Keratinocyte (primary cell): Measurements from ENCODE around the gene SCN2B. TPM values are rescaled to one million over a fixed set of nuclear protein-coding genes. Genes with fewer than 3 reads are reported as not detected.

ENCODE experiments used
- DNase-seq: peaks from one replicate; pipeline ENCODE4 v3.0.0-alpha.2; 2011; ENCODE audit warnings: low read depth, missing footprints, low spot score
- FAIRE-seq: peaks from 2 replicates; lab custom pipeline; 2011; peaks lifted over from hg19 to GRCh38; lab: Jason Lieb, UNC
- H2AFZ ChIP-seq: 2 replicates; pipeline ENCODE4 v1.6.0; 2012; ENCODE audit warnings: low read length, control low read depth, inconsistent platforms; ENCODE audit not compliant: control insufficient read depth
- H3K27ac ChIP-seq: 2 replicates; pipeline ENCODE4 v1.5.1; 2011; ENCODE audit warnings: low read length; ENCODE audit not compliant: control insufficient read depth, insufficient read depth
- H3K27me3 ChIP-seq: 3 replicates; pipeline ENCODE4 v1.6.0; 2011; ENCODE audit warnings: low read length; ENCODE audit not compliant: control insufficient read depth, insufficient read depth; ENCODE audit errors: extremely low read depth
- H3K36me3 ChIP-seq, 2 experiments: 2 replicates in 1 of 2; 3 replicates in 1 of 2; pipeline ENCODE4 v1.5.1; 2011; ENCODE audit warnings: low read length in 2 of 2, mild to moderate bottlenecking in 1 of 2; ENCODE audit not compliant: control insufficient read depth in 2 of 2, insufficient read depth in 2 of 2; ENCODE audit errors: extremely low read depth in 1 of 2
- H3K4me1 ChIP-seq: 3 replicates; pipeline ENCODE4 v1.5.1; 2011; ENCODE audit warnings: low read length; ENCODE audit not compliant: control insufficient read depth, insufficient read depth; ENCODE audit errors: extremely low read depth
- H3K4me2 ChIP-seq: 3 replicates; pipeline ENCODE4 v1.6.0; 2011; ENCODE audit warnings: low read depth, low read length; ENCODE audit not compliant: control insufficient read depth, insufficient read depth; ENCODE audit errors: extremely low read depth
- H3K4me3 ChIP-seq, 3 experiments: fragments of 200-600 bp in 1 of 3; sonication (generic) in 1 of 3; 2 replicates in 2 of 3; 3 replicates in 1 of 3; pipeline ENCODE4 v1.5.1; 2011 to 2016; ENCODE audit warnings: low read length in 3 of 3, mild to moderate bottlenecking in 3 of 3, control low read depth in 2 of 3, inconsistent platforms in 1 of 3, low read depth in 1 of 3, mixed read lengths in 1 of 3, mixed run types in 1 of 3, moderate library complexity in 1 of 3; ENCODE audit not compliant: control insufficient read depth in 2 of 3, insufficient read depth in 2 of 3; ENCODE audit errors: extremely low read depth in 1 of 3
- H3K79me2 ChIP-seq: 2 replicates; pipeline ENCODE4 v1.6.0; 2012; ENCODE audit warnings: low read length; ENCODE audit not compliant: control insufficient read depth, insufficient read depth
- H3K9ac ChIP-seq: 3 replicates; pipeline ENCODE4 v1.6.0; 2011; ENCODE audit warnings: low read length; ENCODE audit not compliant: control insufficient read depth, insufficient read depth; ENCODE audit errors: extremely low read depth
- H3K9me1 ChIP-seq: 3 replicates; pipeline ENCODE4 v1.6.0; 2011; ENCODE audit warnings: low read length; ENCODE audit not compliant: control insufficient read depth, insufficient read depth; ENCODE audit errors: extremely low read depth
- H3K9me3 ChIP-seq: 2 replicates; pipeline ENCODE4 v1.5.1; 2012; ENCODE audit warnings: low read depth, low read length; ENCODE audit not compliant: control insufficient read depth
- H4K20me1 ChIP-seq: 3 replicates; pipeline ENCODE4 v1.6.0; 2011; ENCODE audit warnings: low read length; ENCODE audit not compliant: control insufficient read depth, insufficient read depth; ENCODE audit errors: extremely low read depth
- EZH2 ChIP-seq: IDR thresholded peaks from one replicate; pipeline ENCODE4 v1.6.1; 2012; ENCODE audit warnings: inconsistent platforms, mild to moderate bottlenecking, low read length, moderate library complexity
- dilution Hi-C: fragments of 300-500 bp; cut with MboI; formaldehyde crosslinking; loops from one replicate; pipeline ENCODE4 v1.7.0; 2020; ENCODE audit warnings: low sequenced_read_pairs; ENCODE audit not compliant: extremely low pct_ligation_motif_present
- polyA plus RNA-seq, 5 experiments: library from polyadenylated mRNA; depleted of rRNA in 3 of 5; stranded (reverse) in 3 of 5; stranded (forward) in 1 of 5; unstranded in 1 of 5; fragments of >200 nt; gene quantifications; 1 replicate in 1 of 5; 2 replicates in 3 of 5; 3 replicates in 1 of 5; pipeline versions ENCODE4 v1.2.1 to v1.2.3, GENCODE V29; 2011 to 2012; ENCODE audit warnings: missing spikeins in 2 of 5, low read depth in 1 of 5, low replicate concordance in 1 of 5
- TF ChIP-seq, protein P1 (sequence below), 3 experiments: IDR thresholded peaks in 1 of 3; conservative IDR thresholded peaks in 1 of 3; optimal IDR thresholded peaks in 1 of 3; 2 replicates in 2 of 3; 3 replicates in 1 of 3; pipeline versions ENCODE3 to v1.5.1; 2011; ENCODE audit warnings: low read length in 3 of 3, mild to moderate bottlenecking in 3 of 3, moderate library complexity in 2 of 3, control low read depth in 1 of 3, inconsistent platforms in 1 of 3; ENCODE audit not compliant: insufficient read depth in 2 of 3; ENCODE audit errors: extremely low read depth in 1 of 3

Gene SCN2B
- polyA plus RNA-seq, 1 donor (not counting 4 experiments of a cell fraction or from before 2014, with no cell fraction given), result 0.56 TPM

- no peak for DNase-seq
- dilution Hi-C loops, result no loop called here
- H3K4me1 ChIP-seq, result peaks cover 4% of the 10 kb centered on the region
- no peak for FAIRE-seq
- H3K36me3 ChIP-seq, result no peaks in the 10 kb centered on the region
- no peak overlapping the region for H2AFZ ChIP-seq
- no peak overlapping the region for H3K4me3 ChIP-seq
- H3K9ac ChIP-seq, result no peak overlapping the region
- no peaks in the 10 kb centered on the region for H3K9me3 ChIP-seq
- no peaks in the 10 kb centered on the region for H3K9me1 ChIP-seq
- H3K27me3 ChIP-seq, result peaks cover 7% of the 10 kb centered on the region
- TF ChIP-seq, protein P1, sequence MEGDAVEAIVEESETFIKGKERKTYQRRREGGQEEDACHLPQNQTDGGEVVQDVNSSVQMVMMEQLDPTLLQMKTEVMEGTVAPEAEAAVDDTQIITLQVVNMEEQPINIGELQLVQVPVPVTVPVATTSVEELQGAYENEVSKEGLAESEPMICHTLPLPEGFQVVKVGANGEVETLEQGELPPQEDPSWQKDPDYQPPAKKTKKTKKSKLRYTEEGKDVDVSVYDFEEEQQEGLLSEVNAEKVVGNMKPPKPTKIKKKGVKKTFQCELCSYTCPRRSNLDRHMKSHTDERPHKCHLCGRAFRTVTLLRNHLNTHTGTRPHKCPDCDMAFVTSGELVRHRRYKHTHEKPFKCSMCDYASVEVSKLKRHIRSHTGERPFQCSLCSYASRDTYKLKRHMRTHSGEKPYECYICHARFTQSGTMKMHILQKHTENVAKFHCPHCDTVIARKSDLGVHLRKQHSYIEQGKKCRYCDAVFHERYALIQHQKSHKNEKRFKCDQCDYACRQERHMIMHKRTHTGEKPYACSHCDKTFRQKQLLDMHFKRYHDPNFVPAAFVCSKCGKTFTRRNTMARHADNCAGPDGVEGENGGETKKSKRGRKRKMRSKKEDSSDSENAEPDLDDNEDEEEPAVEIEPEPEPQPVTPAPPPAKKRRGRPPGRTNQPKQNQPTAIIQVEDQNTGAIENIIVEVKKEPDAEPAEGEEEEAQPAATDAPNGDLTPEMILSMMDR (optimal IDR thresholded peaks at IDR 0.05 in 1 of 3, IDR thresholded peaks at IDR 0.05 in 1 of 3, conservative IDR thresholded peaks at IDR 0.05 in 1 of 3; ENCODE audit: extremely low read depth in 1 of 3, insufficient read depth in 2 of 3, low read length in 3 of 3), result no peak
- no peak for TF ChIP-seq EZH2
- no peak overlapping the region for H3K4me2 ChIP-seq
- no peak overlapping the region for H3K27ac ChIP-seq
- H4K20me1 ChIP-seq, result no peaks in the 10 kb centered on the region
- H3K79me2 ChIP-seq, result no peaks in the 10 kb centered on the region
Observed at GRCh38 chr11:118213201-118213600, 36.8 kb upstream of the SCN2B start.

DNA sequence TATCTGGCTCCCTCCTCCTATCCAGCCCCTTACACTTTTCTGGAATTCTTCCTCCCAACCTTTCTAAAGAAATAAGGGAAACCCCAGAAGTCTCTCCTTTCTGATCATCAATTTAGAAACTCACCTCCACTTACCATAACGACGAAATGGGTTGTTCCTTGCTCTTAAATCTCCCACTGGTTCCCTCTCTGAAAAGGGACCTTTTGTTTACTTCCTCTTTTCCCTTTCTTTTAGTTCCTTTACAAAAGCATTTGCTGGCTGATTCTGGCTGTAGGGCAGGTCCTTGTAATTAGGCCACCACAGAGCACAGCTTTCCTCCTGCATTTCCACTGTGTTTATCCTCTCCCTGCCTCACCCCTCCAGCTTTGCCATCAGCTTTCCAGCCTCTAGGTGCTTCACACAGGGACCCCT lies 36.3 kb upstream of the SCN2B start:
- Histone ChIP-seq H3K4me3 (no peak overlapping the region), H3K9me3 (no peaks in the 10 kb centered on the region), H3K9me1 (no peaks in the 10 kb centered on the region), H3K27me3 (peaks cover 7% of the 10 kb centered on the region), H3K27ac (no peak overlapping the region), H3K4me2 (no peak overlapping the region), H4K20me1 (no peaks in the 10 kb centered on the region), H2AFZ (no peak overlapping the region), H3K79me2 (no peaks in the 10 kb centered on the region), H3K36me3 (no peaks in the 10 kb centered on the region), H3K4me1 (peaks cover 7% of the 10 kb centered on the region), H3K9ac (no peak overlapping the region)
- FAIRE-seq (no peak), DNase-seq (no peak)
- dilution Hi-C loops, result no loop called here
- TF ChIP-seq, protein P1 (optimal IDR thresholded peaks at IDR 0.05 in 1 of 3, IDR thresholded peaks at IDR 0.05 in 1 of 3, conservative IDR thresholded peaks at IDR 0.05 in 1 of 3; ENCODE audit: extremely low read depth in 1 of 3, insufficient read depth in 2 of 3, low read length in 3 of 3), result no peak
- TF ChIP-seq EZH2, result no peak
